ENCODE results near the gene AMPH. TPM values are rescaled to one million over a fixed set of nuclear protein-coding genes. Genes with fewer than 3 reads are reported as not detected.

AMPH gene
- total RNA-seq, 1 experiment from 2014 or later: 9.0 TPM

DNA sequence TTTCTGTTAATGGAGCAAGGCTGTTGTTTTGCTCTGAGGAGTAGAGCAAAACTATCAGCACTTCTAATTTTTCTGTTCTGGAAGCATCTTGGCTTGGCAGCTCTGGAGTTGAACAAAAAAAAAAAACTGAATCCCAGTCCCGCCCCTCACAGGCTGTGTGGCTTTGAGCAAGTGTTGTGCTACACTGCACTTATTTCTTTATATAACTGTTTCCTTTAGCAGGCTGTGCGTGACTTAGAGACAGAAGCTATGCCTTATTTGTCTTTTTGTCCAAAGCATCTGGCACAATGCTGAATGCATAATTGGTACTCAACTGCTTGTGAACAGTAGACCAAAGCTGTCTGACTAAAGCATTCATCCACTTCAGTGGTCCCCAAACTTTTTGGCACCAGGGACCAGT is 96.1 kb downstream of the AMPH start:
- Mint-ChIP-seq H3K36me3 (no peaks in the 10 kb centered on the region), H3K4me3 (no peak overlapping the region), H3K27ac (no peak overlapping the region), H3K27me3 (ENCODE audit: low read depth) (no peaks in the 10 kb centered on the region; the same call in 1 of the 2 replicates), H3K4me1 (peaks cover 15% of the 10 kb centered on the region), H3K9me3 (no peaks in the 10 kb centered on the region)
- no peak for DNase-seq (ENCODE audit: low spot score)
- CTCF ChIA-PET: no interaction called here
- POLR2A ChIA-PET: no interaction called here
- ATAC-seq: no peak
- no peak for TF ChIP-seq MXD4 (CRISPR knock-in tag; IDR thresholded peaks at IDR 0.05; ENCODE audit: borderline replicate concordance)
- TF ChIP-seq ZNF532 (CRISPR knock-in tag; IDR thresholded peaks at IDR 0.05; ENCODE audit: borderline replicate concordance): no peak
- no peak for TF ChIP-seq USF2 (CRISPR knock-in tag; IDR thresholded peaks at IDR 0.05)
- no peak for TF ChIP-seq GRHL2 (CRISPR knock-in tag; IDR thresholded peaks at IDR 0.05; ENCODE audit: insufficient replicate concordance, severe bottlenecking)
- TF ChIP-seq, protein P1, sequence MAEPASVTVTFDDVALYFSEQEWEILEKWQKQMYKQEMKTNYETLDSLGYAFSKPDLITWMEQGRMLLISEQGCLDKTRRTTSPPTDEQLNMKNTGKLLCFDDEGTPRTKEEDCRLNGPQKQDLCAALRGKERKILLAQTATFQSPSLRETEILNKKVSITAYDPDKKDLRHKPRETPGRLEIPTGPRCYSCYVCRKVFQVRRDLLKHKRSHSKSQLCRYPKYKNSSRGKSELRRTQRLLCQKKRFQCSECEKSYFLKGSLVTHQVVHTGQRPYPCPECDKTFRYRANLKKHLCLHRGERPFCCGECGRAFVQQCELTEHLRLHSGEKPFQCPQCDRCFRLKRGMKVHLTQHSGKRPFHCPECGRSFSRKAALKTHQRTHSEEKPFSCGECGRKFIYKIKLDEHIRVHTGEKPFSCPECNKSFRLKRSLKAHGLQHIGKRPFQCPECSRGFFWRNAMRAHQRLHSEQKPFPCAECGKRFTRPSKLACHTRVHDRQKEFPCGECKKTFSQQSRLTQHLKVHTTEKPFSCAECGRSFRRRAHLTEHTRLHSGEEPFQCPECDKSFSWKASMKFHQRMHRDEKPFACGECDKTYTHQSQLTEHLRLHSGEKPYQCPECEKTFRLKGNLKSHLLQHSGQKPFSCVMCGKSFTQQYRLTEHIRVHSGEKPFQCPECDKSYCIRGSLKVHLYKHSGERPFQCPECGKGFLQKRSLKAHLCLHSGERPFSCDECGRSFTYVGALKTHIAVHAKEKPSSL (CRISPR knock-in tag; conservative IDR thresholded peaks at IDR 0.05): no peak
- no peak for TF ChIP-seq PREB (CRISPR knock-in tag; IDR thresholded peaks at IDR 0.05; ENCODE audit: borderline replicate concordance)

- no peak overlapping the region for H3K27ac Mint-ChIP-seq
- no peaks in the 10 kb centered on the region; the same call in 1 of the 2 replicates for H3K27me3 Mint-ChIP-seq (ENCODE audit: low read depth)
- peaks cover 2% of the 10 kb centered on the region for H3K4me1 Mint-ChIP-seq
- CTCF ChIA-PET: no interaction called here
- DNase-seq (ENCODE audit: low spot score) (no peak), ATAC-seq (no peak)
- H3K4me3 Mint-ChIP-seq: no peak overlapping the region
- H3K36me3 Mint-ChIP-seq: no peaks in the 10 kb centered on the region
- H3K9me3 Mint-ChIP-seq: no peaks in the 10 kb centered on the region
- POLR2A ChIA-PET: no interaction called here
- TF ChIP-seq ETV6 (CRISPR knock-in tag; IDR thresholded peaks at IDR 0.05) (no peak), CREM (CRISPR knock-in tag; IDR thresholded peaks at IDR 0.05) (no peak), ATF2 (CRISPR knock-in tag; IDR thresholded peaks at IDR 0.05; ENCODE audit: borderline replicate concordance, low read depth) (no peak), ZNF317 (CRISPR knock-in tag; IDR thresholded peaks at IDR 0.05; ENCODE audit: borderline replicate concordance, low read depth) (no peak), PRDM15 (CRISPR knock-in tag; IDR thresholded peaks at IDR 0.05) (no peak), ZNF416 (CRISPR knock-in tag; IDR thresholded peaks at IDR 0.05) (no peak), CDX4 (CRISPR knock-in tag; IDR thresholded peaks at IDR 0.05; ENCODE audit: borderline replicate concordance) (no peak), MYBL2 (CRISPR knock-in tag; IDR thresholded peaks at IDR 0.05) (no peak)
- TF ChIP-seq, protein P2, sequence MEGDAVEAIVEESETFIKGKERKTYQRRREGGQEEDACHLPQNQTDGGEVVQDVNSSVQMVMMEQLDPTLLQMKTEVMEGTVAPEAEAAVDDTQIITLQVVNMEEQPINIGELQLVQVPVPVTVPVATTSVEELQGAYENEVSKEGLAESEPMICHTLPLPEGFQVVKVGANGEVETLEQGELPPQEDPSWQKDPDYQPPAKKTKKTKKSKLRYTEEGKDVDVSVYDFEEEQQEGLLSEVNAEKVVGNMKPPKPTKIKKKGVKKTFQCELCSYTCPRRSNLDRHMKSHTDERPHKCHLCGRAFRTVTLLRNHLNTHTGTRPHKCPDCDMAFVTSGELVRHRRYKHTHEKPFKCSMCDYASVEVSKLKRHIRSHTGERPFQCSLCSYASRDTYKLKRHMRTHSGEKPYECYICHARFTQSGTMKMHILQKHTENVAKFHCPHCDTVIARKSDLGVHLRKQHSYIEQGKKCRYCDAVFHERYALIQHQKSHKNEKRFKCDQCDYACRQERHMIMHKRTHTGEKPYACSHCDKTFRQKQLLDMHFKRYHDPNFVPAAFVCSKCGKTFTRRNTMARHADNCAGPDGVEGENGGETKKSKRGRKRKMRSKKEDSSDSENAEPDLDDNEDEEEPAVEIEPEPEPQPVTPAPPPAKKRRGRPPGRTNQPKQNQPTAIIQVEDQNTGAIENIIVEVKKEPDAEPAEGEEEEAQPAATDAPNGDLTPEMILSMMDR (IDR thresholded peaks at IDR 0.05): no peak
Observed at GRCh38 chr7:38525857-38526256, 105.3 kb downstream of the AMPH start.
